Measurements from ENCODE around the gene CCL13. TPM values are rescaled to one million over a fixed set of nuclear protein-coding genes. Genes with fewer than 3 reads are reported as not detected.

Gene CCL13
- total and polyA plus RNA-seq, 10 of the 15 experiments (the other 5 are each of a cell fraction or from before 2014, with no cell fraction given), result not detected

DNA sequence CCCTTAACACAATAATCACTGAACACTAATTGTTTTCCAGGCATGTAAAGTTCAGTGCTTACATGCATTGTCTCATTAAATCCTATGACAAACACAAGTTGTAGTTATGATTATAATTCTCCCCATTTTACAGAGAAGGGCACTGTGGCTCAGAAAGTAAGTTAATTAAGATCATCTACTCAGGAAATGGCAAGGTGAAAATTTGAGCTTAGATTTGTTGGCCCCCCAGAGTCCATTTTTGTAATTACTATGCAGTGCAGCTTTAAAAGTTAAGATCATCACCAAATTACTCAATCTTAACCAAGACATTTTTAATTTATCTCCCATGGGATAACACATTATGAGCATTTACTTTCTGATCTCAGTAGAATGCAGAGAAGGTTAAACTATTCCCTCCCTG, 41.0 kb downstream of the CCL13 start:
- Histone ChIP-seq H3K36me3 (ENCODE audit: control insufficient read depth in 2 of 2, insufficient read depth in 2 of 2, low read length in 1 of 2) (no peaks in the 10 kb centered on the region), H3K4me3 (no peak overlapping the region), H3K9ac (ENCODE audit: control insufficient read depth, insufficient read depth, low read length) (no peak overlapping the region), H3K79me2 (ENCODE audit: control insufficient read depth, insufficient read depth, low read length) (no peaks in the 10 kb centered on the region), H3K27me3 (replicated peaks in 1 of 2; ENCODE audit: control insufficient read depth in 2 of 2, insufficient read depth in 2 of 2, low read length in 1 of 2) (peaks cover 0 to 3% of the 10 kb centered on the region in 2 experiments; a peak in 2 of 4 replicates), H3K9me3 (replicated peaks; ENCODE audit: control insufficient read depth, insufficient read depth, low read length) (no peaks in the 10 kb centered on the region), H3K27ac (ENCODE audit: control insufficient read depth, insufficient read depth) (no peak overlapping the region), H2AFZ (ENCODE audit: control insufficient read depth, low read depth, low read length) (no peak overlapping the region), H4K20me1 (ENCODE audit: control insufficient read depth, insufficient read depth) (no peaks in the 10 kb centered on the region), H3K4me1 (ENCODE audit: control insufficient read depth, insufficient read depth, low read length) (no peaks in the 10 kb centered on the region), H3K4me2 (ENCODE audit: control insufficient read depth, insufficient read depth) (no peak overlapping the region)
- ChIA-PET POLR2A (no interaction called here), CTCF (interaction anchor here (0.7 to 5.0 kb wide), 6 partner anchors 9 to 35 kb away, joined by 3 to 23 read pairs (median 4); partner anchors contain the start of gene CCL1), RAD21 (ENCODE audit: unreplicated experiment) (no interaction called here), SMC1A (ENCODE audit: uncharacterized antibody, unreplicated experiment) (interaction anchor here (0.6 to 2.4 kb wide), 3 partner anchors 13 to 36 kb away, joined by 3 to 7 read pairs (median 3); no protein-coding TSS in a partner anchor)
- intact Hi-C loops (cut with micrococcal nuclease; ENCODE audit: unreplicated experiment) (no loop called here), in situ Hi-C loops (cut with MboI) (no loop called here)
- no peak for DNase-seq (ENCODE audit: low read depth, low spot score)
- BruUV-seq (replicated peaks), result no TSS peak
- FAIRE-seq, result no peak
- TF ChIP-seq, protein P1, sequence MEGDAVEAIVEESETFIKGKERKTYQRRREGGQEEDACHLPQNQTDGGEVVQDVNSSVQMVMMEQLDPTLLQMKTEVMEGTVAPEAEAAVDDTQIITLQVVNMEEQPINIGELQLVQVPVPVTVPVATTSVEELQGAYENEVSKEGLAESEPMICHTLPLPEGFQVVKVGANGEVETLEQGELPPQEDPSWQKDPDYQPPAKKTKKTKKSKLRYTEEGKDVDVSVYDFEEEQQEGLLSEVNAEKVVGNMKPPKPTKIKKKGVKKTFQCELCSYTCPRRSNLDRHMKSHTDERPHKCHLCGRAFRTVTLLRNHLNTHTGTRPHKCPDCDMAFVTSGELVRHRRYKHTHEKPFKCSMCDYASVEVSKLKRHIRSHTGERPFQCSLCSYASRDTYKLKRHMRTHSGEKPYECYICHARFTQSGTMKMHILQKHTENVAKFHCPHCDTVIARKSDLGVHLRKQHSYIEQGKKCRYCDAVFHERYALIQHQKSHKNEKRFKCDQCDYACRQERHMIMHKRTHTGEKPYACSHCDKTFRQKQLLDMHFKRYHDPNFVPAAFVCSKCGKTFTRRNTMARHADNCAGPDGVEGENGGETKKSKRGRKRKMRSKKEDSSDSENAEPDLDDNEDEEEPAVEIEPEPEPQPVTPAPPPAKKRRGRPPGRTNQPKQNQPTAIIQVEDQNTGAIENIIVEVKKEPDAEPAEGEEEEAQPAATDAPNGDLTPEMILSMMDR (IDR thresholded peaks at IDR 0.05 in 2 of 3, conservative IDR thresholded peaks at IDR 0.05 in 1 of 3; ENCODE audit: control insufficient read depth in 2 of 3, extremely low read depth in 1 of 3, insufficient read depth in 1 of 3, low read depth in 3 of 3, low read length in 3 of 3), result 0 out of 6 replicates have a peak, but pooled peaks of 1 of the 3 experiments have one; percentile 8
- no peak for TF ChIP-seq POLR2AphosphoS2 (IDR thresholded peaks at IDR 0.05; ENCODE audit: low read depth, low read length)
- no peak for TF ChIP-seq SRF (IDR thresholded peaks at IDR 0.05; ENCODE audit: low read depth in 2 of 2, low read length in 2 of 2)
- no peak for TF ChIP-seq EP300 (IDR thresholded peaks at IDR 0.05; ENCODE audit: borderline replicate concordance in 1 of 2, control insufficient read depth in 1 of 2, low read depth in 2 of 2, low read length in 2 of 2)
- ATAC-seq, result no peak

All from GM12878 (cell line).